Activated CD4-positive, CD25-positive, alpha-beta regulatory T cell treated with anti-CD3 and anti-CD28 coated beads, Interleukin-2, amount 50 U/mL, for 16 hours (primary cell): ENCODE results near the gene FNIP1.
"Not testable (repeated sequence)": the region's sequence is repeated elsewhere in the genome, so short reads cannot be mapped to it uniquely, and the experiment has no call there.

Source experiments
- DNase-seq: peaks from one replicate; pipeline ENCODE4 v3.0.0-alpha.2; 2020; ENCODE audit warnings: low read depth, low spot score

The FNIP1 gene

DNA sequence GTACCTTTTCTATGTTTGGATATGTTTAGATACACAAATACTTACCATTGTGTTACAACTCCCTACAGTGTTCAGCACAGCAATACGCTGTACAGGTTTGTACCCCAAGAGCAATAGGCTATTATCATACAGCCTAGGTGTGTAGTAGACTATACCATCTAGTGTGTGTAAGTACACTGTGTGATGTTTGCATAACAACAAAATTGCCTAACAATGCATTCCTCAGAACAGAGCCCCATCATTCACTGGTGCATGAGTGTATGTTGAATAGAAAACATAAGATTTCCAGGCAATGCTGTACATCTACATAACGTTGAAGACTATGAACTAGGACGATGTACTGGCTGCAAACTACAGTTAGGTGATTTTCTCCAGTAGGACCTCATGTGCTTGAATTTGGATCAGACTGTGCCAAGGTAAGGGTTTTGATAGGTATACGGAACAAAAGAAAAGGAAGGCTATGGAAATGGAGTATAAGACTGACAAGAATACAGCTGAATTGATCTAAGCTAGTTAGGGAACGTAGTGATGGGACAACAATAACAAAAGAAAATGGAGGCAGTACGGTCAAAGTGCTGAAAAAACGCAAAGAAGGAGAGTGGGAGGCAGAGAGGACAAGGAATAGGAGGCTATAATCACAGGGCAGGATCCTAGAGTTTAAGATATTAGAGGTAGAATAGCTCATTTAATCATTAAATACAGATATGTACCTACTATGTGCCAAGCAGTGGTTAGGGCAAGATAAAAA is 46.9 kb downstream of the FNIP1 start:
- DNase-seq: no peak

DNA sequence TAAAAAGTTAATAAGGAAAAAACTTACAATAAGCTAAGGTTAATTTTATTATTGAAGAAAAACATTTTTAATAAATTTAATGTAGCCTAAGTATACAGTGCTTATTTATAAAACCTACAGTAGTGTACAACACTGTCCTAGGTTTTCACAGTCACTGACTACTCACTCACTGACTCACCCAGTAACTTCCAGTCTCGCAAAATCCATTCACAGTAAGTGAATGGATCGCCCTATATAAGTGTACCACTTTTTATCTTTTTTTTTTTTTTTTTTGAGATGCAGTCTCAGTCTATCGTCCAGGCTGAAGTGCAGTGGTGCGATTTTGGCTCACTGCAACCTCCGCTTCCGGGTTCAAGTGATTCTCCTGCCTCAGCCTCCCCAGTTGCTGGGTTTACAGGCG is 47.7 kb downstream of the FNIP1 start:
- DNase-seq: no peak

DNA sequence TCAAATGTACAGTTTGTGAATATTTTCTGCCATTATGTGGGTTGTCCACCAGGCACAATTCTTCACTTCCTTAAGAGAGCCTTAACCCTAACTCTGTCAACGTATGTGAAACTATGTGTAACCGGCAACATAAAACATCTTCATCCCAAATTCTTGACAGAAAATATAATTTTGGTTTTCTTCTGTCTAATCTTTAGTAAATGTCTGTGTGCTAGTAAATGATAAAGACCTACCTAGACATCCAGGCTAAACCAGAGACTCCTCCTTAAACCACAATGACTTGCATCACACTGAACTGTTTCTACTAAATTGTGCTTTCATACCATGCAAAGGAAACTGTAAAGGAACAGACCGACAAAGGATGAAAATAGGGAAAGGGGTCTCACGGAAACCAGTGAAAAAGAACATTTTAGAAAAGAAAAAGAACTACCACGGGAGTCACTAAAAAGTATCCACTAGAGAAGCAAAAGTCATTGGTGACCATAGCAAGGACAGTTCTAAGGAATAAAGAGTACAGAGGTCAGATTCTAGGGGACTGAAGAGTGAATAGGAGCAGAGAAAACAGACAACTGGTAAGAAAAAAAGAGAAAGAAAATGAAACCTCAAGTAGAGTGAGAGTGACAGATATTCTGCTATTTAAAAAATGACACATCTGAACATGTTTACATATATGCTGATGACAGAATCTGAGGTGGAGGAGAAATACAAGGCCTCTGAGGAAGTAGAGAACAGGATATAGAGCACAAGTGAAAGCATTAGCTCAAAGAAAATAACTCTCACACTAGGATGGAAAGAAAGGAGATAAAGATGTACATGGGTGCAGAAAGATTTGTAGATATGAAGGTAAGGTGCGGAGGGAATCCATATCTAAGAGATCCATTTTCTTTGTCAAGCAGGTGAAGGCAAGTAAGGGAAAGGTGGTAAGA is 49.4 kb downstream of the FNIP1 start:
- no peak for DNase-seq

DNA sequence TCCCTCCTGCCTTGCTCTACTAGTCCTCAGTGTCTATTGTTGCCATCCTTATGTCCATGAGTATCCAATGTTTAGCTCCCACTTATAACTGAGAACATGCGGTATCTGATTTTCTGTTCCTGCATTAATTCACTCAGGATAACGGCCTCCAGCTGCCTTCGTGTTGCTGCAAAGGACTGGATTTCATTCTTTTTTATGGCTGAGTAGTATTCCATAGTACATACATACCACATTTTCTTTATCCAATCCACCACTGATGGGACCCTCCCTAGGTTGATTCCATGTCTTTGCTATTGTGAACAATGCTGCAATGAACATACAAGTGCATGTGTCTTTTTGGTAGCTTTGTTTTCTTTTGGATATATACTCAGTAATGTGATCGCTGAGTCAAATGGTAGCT is 50.4 kb downstream of the FNIP1 start:
- no peak for DNase-seq

DNA sequence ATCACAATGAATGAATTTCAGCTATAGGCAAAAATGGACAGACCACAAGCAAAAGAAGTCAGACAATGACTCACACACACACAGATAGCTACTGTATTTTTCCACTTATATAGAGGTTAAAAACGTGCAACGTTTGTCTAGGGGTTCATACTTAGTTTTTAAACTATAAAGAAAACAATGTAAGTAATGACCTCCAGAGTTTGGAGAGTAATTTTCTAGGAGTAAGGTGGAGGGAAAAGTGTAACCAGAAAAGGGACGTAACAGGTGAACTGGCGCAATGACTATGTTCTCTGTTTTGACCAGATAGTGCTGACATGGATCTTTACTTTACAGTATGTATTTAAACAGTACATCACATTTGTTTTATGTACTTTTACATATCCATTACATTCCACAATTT is 51.1 kb downstream of the FNIP1 start:
- no peak for DNase-seq

DNA sequence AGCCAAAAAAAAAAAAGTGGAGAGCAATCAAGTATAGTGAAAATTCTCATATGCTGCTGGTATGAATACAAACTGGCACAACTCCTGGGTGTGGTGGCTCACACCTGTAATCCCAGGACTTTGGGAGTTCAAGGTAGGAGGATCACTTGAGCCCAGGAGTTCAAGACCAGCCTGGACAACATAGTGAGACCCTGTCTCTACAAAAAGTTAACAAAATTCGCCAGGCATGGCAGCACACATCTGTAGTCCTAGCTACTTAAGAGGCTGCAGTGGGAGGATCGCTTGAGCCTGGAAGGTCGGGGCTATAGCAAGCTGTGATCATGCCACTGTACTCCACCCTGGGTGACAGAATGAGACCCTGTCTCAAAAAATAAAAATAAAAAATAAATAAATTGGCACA is 51.7 kb downstream of the FNIP1 start:
- no peak for DNase-seq

DNA sequence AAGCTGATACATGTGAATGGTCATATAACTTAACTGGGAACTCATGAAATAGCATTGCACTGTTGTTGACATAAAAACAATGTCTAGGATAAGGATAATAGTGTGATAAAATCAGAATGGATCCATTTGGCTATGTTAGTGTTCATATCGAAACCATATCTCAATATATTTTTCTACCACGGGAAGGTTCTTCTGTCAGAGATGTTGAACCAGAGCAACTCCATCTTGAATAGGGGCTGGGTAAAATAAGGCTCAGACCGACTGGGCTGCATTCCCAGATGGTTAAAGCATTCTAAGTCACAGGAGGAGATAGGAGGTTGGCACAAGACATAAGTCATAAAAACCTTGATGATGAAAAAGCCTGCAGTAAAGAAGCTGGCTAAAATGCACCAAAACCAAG is 56.3 kb downstream of the FNIP1 start:
- DNase-seq: no peak

DNA sequence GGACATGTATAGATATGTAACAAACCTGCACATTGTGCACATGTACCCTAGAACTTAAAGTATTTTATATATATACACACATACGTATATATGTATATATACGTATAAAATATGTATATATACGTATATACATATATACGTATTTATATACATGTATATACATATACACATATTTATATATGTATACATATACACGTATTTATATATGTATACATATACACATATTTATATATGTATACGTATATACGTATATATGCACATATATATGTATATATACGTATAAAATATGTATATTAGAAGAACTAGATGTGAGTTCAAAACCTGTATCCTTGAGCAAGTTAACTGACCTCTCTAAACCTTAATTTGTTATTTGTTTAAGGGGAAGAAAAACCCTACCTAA is 61.4 kb downstream of the FNIP1 start:
- no peak for DNase-seq

DNA sequence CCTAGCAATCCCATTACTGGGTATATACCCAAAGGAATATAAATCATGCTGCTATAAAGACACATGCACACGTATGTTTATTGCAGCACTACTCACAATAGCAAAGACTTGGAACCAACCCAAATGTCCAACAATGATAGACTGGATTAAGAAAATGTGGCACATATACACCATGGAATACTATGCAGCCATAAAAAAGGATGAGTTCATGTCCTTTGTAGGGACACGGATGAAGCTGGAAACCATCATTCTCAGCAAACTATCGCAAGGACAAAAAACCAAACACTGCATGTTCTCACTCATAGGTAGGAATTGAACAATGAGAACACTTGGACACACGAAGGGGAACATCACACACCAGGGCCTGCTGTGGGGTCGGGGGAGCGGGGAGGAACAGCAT is 61.9 kb downstream of the FNIP1 start:
- DNase-seq: not testable (repeated sequence)

DNA sequence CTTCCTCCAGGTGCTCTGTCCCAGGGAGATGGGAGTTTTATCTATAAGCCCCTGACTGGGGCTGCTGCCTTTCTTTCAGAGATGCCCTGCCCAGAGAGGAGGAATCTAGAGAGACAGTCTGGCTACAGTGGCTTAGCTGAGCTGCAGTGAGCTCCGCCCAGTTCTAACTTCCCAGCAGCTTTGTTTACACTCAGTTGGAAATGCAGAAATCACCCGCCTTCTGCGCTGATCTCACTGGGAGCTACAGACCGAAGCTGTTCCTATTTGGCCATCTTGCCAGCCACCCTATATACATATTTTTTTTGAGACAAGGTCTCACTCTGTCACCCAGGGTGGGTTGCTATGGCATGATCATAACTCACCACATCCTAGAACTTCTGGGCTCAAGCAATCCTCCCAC is 67.5 kb downstream of the FNIP1 start:
- DNase-seq: not testable (repeated sequence)

DNA sequence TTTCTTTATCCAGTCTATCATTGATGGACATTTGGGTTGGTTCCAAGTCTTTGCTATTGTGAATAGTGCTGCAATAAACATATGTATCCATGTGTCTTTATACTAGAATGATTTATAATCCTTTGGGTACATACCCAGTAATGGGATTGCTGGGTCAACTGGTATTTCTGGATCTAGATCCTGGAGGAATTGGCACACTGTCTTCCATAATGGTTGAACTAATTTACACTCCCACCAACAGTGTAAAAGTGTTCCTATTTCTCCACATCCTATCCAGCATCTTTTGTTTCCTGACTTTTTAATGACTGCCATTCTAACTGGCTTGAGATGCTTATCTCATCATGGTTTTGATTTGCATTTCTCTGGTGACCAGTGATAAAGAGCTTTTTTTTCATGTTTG is 72.7 kb downstream of the FNIP1 start:
- not testable (repeated sequence) for DNase-seq

DNA sequence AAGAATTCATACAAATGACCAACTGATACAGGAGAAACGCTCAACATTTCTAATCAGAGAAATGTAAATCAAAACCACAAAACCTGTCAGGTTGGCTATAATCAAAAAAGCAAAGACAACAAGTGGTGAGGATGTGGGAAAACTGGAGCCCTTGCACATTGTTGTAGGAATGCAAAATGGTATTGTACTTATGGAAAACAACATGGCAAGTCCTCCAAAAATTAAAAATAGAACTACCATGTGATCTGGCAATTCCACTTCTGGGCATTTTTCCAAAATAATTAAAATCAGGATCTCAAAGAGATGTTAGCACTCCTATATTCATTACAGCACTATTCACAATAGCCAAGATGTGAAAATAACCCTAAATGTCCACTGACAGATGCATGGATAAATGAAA is 76.1 kb downstream of the FNIP1 start:
- DNase-seq: no peak

DNA sequence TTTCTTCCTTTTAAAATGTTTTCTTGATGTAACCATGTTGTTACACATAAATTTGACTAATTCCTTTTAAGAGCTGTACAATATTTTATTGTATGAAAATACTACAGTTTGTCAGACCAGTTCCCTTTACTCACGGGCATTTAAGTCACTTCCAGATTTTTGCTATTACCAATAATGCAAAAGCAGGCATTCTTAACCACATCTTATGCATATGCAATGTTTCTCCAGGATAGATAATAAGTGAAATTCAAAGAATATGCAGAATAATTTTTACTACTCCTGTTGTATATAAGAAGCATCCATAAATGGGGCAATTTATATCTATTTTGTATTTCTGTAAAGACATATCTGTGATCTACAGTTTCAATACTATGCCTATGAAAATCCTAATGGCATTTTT is 77.3 kb downstream of the FNIP1 start:
- DNase-seq: no peak

DNA sequence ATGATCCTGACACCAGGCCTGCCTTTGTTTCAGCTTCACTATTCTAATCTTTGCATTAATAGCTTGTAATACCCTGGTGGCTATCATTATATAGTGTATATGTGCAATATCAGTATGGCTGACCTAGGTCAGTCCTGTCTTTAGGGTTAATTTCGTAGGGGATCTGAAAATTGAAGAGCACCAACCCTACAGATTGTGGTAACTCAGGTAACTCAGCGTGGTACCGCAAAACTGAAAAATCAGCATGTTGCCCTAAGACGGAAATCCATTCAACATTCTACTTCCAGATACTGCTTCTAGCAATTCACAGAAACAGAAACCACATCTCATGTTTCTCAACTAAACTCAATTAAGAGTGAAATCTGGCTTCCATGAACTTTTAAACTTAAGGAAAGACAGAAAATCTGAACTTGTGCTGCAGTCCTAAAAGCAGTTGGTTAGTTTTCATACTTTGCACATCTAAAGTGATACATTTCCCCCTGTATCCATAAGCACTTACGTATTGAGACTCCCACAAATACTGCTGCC is 78.3 kb downstream of the FNIP1 start:
- no peak for DNase-seq

DNA sequence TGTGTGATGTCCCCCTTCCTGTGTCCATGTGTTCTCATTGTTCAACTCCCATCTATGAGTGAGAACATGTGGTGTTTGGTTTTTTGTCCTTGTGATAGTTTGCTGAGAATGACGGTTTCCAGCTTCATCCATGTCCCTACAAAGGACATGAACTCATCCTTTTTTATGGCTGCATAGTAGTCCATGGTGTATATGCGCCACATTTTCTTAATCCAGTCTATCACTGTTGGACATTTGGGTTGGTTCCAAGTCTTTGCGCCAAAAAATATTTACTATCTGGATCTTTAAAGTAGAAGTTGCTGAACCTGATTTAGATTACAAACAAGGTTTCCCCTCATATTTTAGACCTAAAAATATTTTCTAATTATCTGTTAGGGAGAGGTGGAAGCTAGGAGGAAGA is 79.7 kb downstream of the FNIP1 start:
- DNase-seq: not testable (repeated sequence)

DNA sequence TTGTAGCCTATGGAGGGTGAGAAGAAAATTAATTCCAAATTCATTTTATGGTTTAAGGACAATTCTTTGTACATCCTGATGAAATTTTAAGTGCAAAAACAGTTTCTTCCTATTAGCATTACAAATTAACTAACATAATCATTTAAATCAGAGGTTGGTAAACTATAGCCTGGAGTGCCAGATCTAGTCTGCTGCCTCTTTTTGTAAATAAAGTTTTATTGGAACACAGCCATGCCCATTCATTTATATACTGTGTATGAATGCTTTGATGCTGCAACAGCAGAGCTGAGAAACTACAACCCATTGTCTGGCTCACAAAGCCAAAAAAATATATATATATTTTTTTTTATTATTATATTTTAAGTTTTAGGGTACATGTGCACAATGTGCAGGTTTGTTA is 80.2 kb downstream of the FNIP1 start:
- no peak for DNase-seq

DNA sequence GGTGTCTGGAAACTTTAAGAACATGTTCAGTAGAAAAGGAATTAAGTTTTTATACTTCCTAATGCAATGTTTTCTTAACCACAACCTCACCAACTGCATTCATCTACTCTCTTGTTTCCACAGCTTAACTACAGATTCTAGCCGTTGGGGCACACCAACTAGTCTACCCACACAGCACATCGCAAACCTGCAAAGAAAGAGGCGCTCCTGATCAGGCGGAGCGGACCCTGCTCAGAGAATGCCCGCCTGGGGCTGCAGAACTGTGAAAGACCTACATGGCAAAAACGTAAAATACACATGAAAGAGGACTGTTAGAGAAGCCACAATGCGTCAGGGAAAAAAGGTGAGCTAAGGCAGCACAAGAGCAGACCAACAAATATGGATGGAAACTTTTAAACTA is 86.4 kb downstream of the FNIP1 start:
- DNase-seq: no peak

DNA sequence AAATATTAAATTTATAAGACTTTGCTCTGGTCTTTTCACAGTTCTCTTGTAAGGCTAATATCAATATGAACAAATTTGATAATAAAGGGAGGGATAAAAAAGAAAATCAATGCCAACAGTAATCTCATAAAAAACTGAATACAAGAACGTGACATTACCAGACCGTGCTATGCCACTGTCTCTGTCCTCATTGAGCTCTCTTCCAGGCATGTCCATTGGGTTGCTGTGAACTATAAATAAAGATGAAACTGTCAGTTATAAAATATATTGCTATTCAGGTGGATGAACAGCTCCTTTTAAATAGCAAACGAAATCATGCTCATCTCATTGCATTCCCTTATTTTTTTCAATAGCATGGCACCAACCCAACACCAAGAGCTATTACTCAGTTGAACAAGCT is 87.8 kb downstream of the FNIP1 start:
- DNase-seq: no peak

DNA sequence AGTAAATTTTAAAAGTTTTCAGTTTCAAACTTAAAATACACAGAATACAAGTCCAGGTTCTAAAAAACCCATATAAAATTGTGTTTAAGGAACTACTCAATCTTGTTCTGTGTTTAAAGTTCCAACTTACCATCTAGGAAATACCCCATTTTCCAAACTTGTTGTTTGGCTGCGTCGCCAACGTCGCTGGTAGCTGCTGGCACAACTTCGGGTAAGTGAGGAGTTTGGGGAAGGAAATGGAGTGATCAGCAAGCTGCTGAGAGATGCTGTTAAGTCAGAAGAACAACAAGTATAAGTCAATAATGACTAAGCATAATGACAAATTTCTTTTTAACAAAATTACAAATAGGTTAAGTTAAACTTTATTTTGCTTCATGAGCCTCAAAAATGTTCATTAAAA is 90.5 kb downstream of the FNIP1 start:
- DNase-seq: no peak

DNA sequence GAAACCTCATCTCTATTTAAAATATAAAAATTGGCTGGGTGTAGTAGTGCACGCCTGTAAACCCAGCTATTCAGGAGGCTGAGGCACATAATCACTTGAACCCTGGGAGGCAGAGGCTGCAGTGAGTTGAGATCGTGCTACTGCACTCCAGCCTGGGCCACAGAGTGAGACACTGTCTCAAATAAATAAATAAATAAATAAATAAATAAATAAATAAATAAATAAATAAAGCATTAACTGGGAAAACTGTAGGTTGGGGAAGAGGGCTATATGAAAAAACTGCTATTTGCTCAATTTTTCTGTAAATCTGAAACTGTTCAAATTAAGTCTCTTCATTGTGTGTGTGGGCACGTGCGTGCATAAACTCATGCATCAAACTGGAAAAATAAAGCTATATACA is 101.9 kb downstream of the FNIP1 start:
- DNase-seq: no peak

DNA sequence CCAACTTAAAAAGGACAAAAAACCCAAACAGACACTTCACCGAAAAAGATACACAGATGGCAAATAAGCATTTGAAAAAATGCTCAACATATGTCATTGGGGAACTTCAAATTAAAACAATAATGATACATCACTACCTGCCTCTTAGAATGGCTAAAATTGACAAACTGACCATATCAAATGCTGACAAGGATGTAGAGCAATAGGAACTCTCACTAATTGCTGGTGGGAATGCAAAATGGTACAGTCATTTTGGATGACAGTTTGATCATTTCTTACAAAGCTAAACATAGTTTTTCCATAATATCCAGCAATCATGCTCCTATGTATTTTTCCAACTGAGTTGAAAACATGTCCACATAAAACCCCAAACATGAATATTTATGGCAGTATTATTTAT is 102.9 kb downstream of the FNIP1 start:
- DNase-seq: no peak

DNA sequence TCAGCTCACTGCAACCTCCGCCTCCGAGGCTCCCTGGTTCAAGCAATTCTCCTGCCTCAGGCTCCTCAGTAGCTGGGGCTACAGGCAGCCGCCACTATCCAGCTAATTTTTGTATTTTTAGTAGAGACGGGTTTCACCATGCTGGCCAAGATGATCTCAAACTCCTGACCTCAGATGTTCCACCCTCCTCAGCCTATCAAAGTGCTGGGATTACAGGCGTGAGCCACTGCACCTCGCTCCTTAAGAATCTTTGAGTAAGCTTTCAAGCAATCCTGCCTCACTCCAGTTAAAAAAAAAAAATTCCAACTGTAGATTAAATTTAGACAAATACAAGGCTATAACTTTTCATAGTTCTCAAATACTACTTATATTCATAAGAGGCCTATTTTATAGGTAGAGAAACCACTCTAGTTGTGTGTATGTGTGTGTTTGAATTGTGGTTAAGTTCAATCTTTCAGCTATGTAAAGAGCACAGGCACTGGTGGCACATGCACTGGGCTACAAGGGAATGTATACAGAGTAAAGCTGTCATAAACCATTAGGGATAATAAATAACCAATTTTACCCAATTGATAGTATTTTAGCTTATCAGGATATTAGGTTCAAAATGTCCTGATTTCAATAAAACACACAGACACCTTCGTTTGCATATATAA is 111.2 kb downstream of the FNIP1 start:
- no peak for DNase-seq
